ENCODE measurements around the gene RNF39.
"Not testable (repeated sequence)": the region's sequence is repeated elsewhere in the genome, so short reads cannot be mapped to it uniquely, and the experiment has no call there.

Gene RNF39

GRCh38 chr6:30060606-30061091 is 14.9 kb downstream of the RNF39 start:
- peak; percentile 57 for DNase-seq

DNA sequence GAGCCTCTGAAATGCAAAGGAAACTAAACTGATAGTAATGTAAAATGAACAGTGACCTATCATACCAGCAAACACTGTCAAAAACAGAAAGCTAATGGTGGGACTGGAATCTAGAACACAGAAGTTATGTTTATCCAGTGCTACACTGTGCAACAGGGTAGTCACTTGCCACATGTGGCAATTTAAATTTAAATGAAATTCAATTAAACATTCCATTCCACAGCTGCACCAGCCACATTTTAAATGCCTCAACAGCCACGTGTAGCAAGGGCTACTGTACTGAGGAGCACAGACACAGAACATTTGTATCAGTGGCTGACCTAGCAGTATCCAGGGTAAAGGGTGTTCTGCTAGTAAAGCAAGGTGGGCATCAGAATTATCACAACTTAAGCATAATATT is 20.1 kb downstream of the RNF39 start:
- DNase-seq, result no peak

DNA sequence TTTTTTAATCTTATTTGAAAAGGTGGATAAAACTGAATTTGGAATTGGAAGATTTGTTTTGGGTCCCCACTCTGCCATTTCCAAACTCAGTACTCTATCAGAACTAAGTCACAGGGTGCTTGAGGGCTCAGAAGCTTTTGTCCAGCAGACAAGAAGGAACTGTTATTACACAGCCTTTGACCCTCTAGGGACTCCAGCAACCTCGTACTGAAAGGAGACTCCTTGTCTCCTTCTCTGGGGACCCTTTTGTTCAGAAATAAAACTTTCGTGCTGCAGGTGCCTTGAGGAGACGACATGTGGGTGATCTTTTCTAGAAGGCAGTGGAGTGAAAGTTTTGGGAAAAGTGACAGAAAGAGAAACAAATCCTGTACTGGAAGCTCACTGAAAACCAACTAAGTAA is 21.9 kb downstream of the RNF39 start:
- no peak for DNase-seq

DNA sequence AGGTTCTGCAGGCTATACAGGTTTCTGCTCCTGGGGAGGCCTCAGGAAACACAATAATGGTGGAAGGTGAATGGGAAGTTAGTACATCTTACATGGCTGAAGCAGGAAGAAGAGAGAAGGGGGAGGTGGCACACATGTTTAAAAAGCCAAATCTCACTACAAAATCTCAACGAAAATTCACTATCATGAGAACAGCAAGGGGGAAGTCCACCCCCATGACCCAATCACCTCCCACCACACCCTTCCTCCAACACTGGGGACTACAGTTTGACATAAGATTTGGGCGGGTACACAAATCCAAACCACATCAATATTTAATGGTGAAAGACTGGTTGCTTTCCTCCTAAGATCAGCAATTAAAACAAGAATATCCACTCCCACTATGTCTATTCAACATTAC is 28.3 kb downstream of the RNF39 start:
- no peak for DNase-seq

DNA sequence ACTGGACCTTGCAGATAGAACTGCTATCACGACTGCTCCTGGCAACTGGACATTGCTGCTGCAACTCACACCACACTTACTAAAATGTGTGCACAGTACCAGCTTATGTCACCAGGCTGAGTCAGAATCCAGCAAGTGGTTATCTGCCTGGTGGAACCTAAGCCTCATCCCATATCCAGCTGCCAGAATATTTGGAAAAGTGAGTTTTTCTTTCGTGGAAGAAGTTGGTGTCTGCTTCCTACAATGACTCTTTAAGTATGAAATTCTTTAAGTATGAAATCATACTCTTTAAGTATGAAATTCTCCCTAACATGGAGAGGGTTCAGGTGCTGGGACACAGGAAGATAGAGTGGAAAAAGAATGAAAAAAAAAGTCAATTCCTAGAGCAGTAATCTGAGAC is 30.9 kb downstream of the RNF39 start:
- DNase-seq, result no peak

DNA sequence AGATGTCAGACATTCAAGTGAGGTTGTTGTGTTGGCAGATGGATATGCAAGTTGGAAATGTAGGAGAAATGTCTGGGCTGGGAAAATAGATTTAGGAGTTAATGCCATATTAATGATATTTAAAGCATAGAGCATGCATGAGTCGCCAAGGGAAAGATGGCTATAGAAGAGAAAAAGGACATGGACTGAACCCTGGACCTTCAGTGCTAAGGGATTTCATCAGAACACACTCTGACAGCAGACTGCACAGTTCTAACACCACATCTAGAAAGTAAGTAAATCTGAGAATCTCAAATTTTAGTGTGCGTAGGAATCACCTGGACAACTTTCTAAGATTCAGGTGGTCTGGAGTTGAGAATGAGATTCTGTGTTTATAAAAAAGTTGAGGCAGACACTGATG is 31.8 kb downstream of the RNF39 start:
- DNase-seq, result no peak

DNA sequence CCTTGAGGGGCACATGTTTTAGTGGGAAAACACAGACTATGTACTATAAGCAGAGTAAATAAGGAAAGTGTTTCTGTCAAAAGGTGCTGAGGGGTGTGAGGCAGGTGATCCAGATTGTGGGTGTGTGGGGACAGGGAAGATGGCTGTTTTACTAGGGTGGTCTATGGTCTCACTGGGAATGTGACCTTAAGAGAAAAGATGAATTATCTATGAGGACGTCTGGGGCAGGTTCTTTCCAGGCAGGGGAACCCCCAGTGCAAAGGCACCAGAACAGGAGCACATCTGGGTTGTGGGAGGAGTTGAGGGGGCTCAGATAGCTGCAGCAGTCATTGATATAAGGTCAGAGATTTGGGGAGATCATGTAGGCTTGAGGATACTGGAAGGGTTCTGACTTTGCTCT is 32.7 kb downstream of the RNF39 start:
- DNase-seq, result no peak

- no peak for DNase-seq
These were observed 33.1 kb downstream of the RNF39 start for GRCh38 chr6:30042476-30042875.

GRCh38 chr6:30041821-30042220 is 33.7 kb downstream of the RNF39 start:
- no peak for DNase-seq

- DNase-seq, result no peak
These were observed 34.3 kb downstream of the RNF39 start for GRCh38 chr6:30041221-30041620.

GRCh38 chr6:30037182-30037788 is 38.3 kb downstream of the RNF39 start:
- DNase-seq, result no peak

DNA sequence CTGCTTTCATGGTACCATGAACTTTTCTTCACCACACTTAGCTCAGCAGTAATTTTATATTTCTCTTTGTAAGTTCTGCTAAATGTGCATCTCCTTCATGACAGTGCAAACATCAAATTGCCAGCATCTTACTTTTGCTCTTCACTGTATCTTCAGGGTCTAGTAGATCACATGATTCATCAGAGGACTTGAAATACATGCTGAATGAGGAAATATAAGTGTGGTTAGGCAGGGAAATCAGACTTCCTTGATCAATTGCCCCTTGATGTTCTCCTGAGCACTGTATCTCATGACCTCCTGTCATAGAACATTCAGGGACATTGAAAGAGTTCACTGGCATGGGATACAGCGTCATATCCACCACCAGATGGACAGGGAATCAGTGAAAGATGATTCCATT is 39.8 kb downstream of the RNF39 start:
- DNase-seq, result no peak

DNA sequence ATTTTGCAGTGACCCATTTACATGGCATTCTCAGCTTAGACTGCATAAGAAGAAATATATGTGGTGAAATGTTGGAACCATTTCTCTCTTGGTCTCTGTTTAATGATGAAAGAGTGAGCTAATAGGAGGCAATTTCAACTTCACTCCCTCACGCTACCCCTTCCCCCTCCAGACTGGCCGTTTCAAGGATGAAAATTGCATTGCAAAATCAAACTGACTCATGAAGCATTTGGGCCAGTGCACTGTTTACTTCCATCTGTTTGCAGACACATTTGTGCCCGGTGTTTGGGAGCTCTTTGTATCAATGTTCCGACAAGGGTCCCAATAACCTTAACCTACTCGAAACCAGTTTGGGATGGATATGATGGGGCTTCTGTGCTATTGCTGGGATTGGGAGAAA is 42.1 kb downstream of the RNF39 start:
- not testable (repeated sequence) for DNase-seq

GRCh38 chr6:30031381-30031780 is 44.2 kb downstream of the RNF39 start:
- DNase-seq, result no peak

DNA sequence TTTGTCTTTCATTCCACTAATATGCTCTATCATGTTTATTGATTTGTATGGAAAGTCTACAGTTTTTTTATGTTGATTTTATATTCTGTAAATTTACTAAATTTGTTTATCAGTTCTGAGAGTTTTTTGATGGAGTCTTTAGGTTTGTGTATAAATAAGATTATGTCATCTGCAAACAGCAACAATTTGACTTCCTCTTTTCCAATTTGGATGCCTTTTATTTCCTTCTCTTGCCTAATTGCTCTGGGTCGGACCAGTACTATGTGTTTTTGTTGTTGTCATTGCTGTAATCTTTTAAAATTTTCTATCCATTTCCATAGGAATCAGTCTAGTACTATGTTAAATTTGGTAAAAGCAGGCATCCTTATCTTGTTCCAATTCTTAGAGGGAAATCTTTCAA is 46.0 kb downstream of the RNF39 start:
- DNase-seq, result no peak

- no peak for DNase-seq
These were observed 50.4 kb downstream of the RNF39 start for GRCh38 chr6:30025186-30025585.

DNA sequence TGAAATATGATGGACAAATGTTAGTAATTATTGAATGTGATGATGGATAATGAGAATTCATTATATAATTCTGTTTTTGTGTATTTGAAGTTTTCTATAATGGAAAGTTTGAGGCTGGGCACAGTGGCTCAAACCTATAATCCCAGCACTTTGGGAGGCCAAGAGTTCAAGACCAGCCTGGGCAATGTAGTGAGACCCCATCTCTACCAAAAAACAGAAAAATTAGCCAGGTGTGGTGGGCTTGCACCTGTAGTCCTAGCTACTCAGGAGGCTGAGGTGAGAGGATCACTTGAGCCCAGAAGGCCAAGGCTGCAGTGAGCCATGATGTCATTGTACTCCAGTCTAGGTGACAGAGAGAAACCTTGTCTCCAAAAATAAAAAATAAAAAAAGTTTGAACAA is 52.9 kb downstream of the RNF39 start:
- not testable (repeated sequence) for DNase-seq

DNA sequence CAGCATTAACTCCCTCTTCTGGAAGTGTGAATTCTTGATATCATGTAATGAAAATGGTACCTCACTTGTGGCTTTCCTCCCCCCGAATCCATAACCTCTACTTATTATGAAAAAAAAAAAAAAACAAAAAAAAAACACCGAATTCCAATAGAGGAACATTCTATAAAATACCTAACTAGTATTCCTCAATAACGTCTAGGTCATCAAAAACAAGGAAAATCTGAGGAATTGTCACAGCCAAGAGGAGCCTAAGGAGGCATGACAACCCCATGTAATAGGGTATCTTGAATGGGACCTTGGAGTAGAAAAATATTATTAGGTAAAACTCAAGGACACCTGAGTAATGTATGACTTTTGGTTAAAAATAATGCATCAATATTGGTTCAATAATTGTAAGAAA is 53.4 kb downstream of the RNF39 start:
- no peak for DNase-seq

DNA sequence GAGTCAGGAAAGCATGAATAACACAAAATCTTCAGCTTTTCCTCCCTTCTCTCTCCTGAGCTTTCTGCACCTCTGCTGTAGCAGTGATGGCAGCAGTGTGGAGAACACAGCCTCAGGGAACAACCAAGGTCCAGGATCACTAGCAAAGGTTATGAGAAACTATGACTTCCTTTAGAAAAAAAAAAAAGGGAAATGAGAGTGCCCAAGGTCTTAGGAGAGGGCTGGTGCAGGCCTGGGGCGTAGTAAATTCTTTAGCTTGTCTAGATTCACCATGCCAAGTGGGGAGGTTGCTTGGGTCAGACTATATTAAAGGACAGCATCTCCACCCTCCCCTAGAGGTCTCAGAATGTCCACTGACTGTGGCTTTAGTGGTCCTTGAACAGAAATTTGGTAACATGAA is 54.9 kb downstream of the RNF39 start:
- no peak for DNase-seq
